Ureter (tissue), 1 donor: ENCODE data around the gene EPSTI1. TPM values are rescaled to one million over a fixed set of nuclear protein-coding genes. Genes with fewer than 3 reads are reported as not detected.
A peak's percentile ranks its signal among the peaks of the same experiment; 100 is the strongest.

ENCODE experiments used
- DNase-seq: peaks from one replicate; pipeline ENCODE4 v3.0.0-alpha.2; 2020; ENCODE audit warnings: low spot score
- total RNA-seq: library from RNA; stranded (reverse); gene quantifications from one replicate; pipeline ENCODE4 v1.2.4, GENCODE V29; 2023
- donor health status: DM: yes; HTN: yes; CAD: no.

Gene EPSTI1
- total RNA-seq, 1 donor from 2014 or later, result 4.1 TPM

DNA sequence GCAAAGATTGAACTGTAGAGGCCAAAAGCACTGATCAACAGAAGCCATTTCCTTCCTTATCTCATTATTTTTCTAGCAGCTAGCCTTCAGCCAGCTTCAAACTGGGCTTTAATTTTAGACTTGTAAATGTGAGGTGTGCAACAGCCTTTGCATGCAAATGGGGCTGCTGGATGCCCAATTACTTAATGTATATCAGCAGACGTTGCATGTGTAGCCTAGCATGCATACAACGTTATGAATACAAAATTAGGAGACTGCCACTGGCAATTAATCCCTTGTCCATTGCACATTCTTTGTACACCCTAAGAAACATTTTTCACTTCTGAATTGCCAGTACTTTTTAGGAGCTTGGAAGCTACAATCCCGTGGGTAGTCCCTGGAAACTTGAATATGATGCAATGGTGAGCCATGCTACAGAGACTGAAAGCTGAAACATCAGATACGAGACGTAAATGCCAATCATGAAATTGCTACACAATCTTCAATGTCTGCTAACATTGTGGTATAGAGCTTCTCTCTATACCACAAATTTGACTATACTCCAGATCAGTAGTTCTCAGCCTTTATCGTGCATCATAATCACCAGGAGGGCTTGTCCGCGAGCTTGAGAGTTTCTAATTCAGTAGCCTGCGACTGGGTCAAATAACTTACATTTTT lies 20.2 kb downstream of the EPSTI1 start:
- DNase-seq, result no peak

DNA sequence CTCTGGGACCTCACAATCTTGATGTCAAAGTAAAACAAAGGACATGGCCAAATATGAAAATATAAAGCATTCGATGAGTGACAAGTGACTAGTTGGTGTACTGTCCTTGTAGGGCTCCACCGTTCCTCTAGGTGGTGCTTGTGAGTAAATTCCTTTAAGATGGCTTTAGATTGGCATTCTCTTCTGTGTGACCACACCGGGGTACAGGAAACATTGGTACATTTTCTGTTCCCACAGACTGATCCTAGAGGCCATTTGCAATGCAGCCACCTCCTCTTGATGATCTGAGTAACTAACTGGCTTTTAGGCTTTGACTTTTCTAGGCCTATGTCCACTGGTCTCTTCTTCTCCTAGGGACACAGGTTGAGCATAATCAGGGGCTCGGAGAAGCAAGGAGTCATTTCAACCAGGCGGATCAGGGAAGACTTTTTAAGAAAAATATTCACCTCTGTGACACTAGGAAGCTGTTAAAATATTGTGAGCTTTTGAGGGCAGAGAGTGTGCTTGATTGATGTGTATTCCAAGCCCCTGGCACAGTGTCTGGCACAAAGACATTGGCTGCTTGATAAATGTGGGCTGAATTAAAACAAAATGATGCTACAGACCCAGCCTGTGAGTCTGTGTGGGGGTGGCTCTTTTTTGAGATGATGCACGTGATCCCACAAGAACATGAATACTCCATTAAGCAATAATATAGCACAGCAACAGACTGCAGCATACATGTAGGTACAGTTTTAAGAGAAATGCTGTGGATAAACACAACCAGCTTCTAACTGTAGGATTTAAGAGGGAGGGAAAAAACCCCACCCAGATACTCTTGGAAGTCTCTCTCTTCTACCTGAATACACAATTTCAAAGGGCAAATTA lies 21.0 kb downstream of the EPSTI1 start:
- no peak for DNase-seq

DNA sequence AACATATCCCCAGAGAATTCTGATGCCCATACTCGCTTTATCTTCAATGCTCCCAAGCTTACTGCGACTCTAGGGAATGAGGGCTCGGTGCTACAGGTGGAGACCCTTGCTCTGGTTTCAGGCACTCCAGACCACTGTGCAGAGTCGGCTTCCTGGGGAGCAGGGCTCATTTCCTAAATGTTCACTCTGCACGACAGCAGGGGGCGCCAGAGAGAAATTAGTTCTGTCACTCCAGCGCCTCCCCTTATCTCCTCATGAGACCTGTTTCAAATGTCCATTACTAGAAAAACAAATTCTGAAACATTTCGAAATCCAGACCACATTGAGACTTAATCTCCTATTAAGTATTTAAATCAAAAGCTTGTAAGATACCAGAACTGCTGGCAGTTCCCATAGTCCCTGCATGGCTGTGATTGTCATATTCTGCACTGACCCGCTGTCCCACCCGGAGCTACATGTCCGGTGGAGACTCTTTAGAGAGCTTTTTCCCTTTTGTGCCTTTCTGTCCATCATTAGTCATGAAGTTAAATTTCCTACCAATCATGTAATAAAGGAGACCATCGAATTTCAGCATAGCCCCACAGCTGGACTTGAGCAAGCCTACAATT lies 22.4 kb downstream of the EPSTI1 start:
- DNase-seq, result peak; percentile 81

DNA sequence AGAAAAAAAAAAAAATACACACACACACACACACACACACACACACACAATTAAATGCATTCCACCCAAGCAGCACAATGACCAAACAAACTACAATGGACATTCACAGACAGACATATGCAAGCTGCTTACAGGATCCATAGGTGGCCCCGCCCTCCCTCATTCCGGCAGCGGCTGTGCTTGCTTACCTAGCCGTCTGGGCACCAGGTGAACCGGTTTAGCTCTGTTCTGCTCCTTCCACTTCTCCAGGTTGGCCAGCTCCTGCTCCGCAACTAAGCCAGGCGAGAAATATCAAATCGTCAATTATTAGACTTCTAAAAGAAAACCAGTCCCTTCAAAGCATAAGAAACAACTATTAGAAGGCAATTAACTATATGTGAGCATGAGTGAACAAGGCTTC lies 23.1 kb downstream of the EPSTI1 start:
- peak; percentile 79 for DNase-seq

GRCh38 chr13:42967660-42968059 lies 24.4 kb downstream of the EPSTI1 start:
- no peak for DNase-seq

GRCh38 chr13:42965281-42965680 lies 26.8 kb downstream of the EPSTI1 start:
- no peak for DNase-seq

- no peak for DNase-seq
Measured at GRCh38 chr13:42964761-42965161, 27.3 kb downstream of the EPSTI1 start.

DNA sequence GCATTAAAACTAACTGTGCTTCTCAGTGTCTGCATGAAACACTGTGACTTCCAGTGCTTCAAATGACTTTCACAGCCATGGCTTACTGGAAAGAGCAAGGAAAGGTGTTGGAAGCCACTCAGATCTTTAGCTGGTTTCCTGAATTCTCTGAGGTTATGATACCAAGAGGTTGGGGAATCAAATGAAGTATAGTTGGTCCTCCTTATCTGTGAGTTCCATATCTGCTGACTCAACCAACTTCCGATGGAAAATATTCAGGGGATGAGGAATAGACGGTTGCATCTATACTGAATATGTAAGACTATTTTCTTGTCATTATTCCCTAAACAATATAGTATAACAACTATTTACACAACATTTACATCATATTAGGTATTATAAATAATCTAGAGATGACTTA lies 32.4 kb downstream of the EPSTI1 start:
- DNase-seq, result no peak

GRCh38 chr13:42957881-42958280 lies 34.2 kb downstream of the EPSTI1 start:
- DNase-seq, result no peak

DNA sequence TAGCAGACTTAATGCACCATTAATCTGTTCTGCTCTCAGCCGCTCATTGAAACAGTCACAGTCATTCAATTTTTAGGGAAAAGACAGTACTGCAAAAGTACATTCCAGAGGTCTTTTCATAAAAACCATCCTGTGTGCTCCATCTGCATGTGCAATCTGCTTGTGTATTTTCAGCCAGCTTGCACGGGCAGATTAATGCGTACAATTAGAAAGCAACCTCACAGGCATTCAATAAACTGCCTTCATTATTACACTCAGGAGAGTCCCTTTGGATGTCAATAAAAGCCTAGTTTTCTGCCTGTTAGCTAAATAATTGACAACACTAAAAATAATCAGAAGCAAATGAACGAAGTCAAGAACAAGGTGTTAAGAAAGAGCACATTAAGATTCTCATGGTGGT lies 41.9 kb downstream of the EPSTI1 start:
- no peak for DNase-seq

- DNase-seq, result no peak
Measured at GRCh38 chr13:42947925-42948324, 44.1 kb downstream of the EPSTI1 start.

DNA sequence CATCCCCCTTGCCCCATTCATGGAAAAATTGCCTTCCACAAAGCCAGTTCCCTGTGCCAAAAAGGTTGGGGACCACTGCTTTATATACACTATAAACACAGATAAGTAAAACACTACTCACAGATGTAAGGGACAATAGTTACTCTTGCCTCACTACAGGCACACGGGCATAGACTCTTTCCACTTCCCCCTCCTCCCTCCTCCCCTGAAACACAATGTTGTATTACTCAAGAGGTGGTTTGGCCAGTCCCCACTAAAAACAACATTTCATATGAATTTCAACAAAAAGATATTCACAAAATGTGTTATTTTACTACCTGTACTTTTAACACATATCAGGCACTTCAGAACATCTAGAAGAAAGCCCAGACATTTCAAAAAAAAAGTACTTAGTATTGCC lies 45.1 kb downstream of the EPSTI1 start:
- DNase-seq, result no peak

GRCh38 chr13:42929886-42930535 lies 62.0 kb downstream of the EPSTI1 start:
- DNase-seq, result no peak

GRCh38 chr13:42926555-42926954 lies 65.5 kb downstream of the EPSTI1 start:
- no peak for DNase-seq

DNA sequence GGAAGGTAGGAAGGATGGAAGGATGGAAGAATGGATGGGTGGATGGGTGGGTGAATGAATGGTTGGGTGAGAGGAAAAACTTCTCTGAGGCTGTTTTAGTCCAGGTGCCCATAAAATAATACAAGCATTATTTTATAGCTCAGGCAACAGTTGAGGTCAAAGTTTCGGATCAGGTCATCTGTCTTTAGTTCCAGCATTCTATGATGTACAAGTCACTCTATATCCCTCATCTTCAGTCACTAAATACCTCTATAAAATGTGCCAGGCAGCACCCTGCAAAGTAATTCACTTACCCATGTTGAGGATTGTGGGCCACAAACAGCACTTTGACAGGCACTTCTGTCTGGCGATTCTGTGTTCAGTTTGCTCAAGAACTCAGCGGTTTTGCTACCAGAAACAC lies 66.0 kb downstream of the EPSTI1 start:
- no peak for DNase-seq

DNA sequence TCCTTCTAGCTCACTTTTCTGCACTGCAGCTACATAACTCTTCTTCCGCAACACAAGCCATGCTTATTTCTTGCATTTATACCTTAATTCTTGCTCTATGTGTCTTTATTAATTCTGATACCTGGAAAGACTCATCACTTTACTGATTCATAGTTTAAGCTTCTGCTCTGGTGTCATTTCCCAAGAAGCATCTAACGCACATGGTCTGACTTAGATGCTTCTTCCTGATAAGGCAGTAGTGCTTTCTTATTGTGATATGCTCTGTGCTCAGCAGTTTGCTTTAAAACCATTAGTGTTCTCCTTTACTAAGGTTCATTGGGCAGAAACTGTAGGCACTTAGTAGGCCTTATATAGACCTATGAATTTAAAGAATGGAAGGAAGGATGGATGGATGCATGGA lies 66.4 kb downstream of the EPSTI1 start:
- DNase-seq, result no peak

- DNase-seq, result no peak
Measured at GRCh38 chr13:42924344-42924743, 67.7 kb downstream of the EPSTI1 start.

GRCh38 chr13:42907745-42908144 lies 84.3 kb downstream of the EPSTI1 start:
- DNase-seq, result no peak

DNA sequence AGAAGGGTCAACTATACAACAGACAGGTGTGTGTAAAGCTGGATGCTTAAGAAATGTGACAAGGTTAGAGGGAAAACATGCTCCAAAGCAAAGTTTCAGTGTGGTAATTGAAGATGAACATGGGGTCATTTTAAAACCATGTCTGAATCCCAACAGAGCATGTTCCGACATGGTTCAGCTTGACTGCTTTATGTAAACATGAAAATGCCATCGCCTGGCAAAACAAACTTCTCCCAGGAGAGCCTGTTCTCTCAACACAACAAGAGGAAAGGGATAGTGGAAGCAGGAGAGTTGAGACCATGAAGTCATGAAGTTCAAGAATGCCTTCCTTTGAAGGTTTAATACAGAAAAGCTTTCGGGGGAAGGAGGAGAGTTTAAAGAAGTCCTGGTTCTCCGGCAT lies 85.8 kb downstream of the EPSTI1 start:
- DNase-seq, result no peak

- DNase-seq, result no peak
Measured at GRCh38 chr13:42905579-42905978, 86.5 kb downstream of the EPSTI1 start.

GRCh38 chr13:42899266-42899665 lies 92.8 kb downstream of the EPSTI1 start:
- no peak for DNase-seq

- no peak for DNase-seq
Measured at GRCh38 chr13:42895776-42896175, 96.3 kb downstream of the EPSTI1 start.
